GM06990 (cell line): ENCODE measurements around the gene INHA.

Source experiments
- DNase-seq: peaks from one replicate; pipeline ENCODE4 v3.0.0-alpha.2; 2011; ENCODE audit not compliant: insufficient read length; ENCODE audit errors: extremely low read depth
- H3K27me3 ChIP-seq: replicated peaks from 2 replicates; pipeline ENCODE4 v1.6.0; 2011; ENCODE audit warnings: low read length; ENCODE audit not compliant: control insufficient read depth, insufficient read depth
- H3K36me3 ChIP-seq: 2 replicates; pipeline ENCODE4 v1.5.1; 2011; ENCODE audit warnings: low read length; ENCODE audit not compliant: control insufficient read depth, insufficient read depth
- H3K4me3 ChIP-seq: replicated peaks from 2 replicates; pipeline ENCODE4 v1.5.1; 2011; ENCODE audit warnings: low read depth, mild to moderate bottlenecking, control low read depth, low read length
- TF ChIP-seq, protein P1 (sequence below): IDR thresholded peaks from 2 replicates; pipeline ENCODE4 v1.5.1; 2011; ENCODE audit warnings: low read length, control low read depth, mild to moderate bottlenecking, inconsistent platforms; ENCODE audit not compliant: insufficient read depth, poor library complexity, severe bottlenecking

The INHA gene

DNA sequence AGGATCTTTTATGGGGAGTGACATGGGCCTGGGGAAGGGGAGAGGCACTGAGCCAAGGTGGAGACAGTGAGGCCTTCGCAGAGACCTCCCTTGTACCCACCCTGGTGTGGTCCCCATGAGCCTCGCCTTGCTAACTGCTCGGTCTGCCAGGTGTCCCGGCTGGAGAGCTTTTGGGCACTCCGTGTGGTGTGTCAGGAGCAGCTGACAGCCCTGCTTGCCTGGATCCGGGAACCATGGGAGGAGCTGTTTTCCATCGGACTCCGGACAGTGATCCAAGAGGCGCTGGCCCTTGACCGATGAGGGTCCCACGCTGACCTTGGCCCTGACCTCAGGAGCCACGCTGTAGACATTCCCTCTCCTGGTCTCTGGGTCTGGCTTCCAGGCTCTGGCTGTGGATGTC, 43.8 kb downstream of the INHA start:
- no peak for DNase-seq
- H3K4me3 ChIP-seq, result no peak overlapping the region
- peaks cover 17% of the 10 kb centered on the region for H3K36me3 ChIP-seq
- TF ChIP-seq, protein P1, sequence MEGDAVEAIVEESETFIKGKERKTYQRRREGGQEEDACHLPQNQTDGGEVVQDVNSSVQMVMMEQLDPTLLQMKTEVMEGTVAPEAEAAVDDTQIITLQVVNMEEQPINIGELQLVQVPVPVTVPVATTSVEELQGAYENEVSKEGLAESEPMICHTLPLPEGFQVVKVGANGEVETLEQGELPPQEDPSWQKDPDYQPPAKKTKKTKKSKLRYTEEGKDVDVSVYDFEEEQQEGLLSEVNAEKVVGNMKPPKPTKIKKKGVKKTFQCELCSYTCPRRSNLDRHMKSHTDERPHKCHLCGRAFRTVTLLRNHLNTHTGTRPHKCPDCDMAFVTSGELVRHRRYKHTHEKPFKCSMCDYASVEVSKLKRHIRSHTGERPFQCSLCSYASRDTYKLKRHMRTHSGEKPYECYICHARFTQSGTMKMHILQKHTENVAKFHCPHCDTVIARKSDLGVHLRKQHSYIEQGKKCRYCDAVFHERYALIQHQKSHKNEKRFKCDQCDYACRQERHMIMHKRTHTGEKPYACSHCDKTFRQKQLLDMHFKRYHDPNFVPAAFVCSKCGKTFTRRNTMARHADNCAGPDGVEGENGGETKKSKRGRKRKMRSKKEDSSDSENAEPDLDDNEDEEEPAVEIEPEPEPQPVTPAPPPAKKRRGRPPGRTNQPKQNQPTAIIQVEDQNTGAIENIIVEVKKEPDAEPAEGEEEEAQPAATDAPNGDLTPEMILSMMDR, result no peak
- no peaks in the 10 kb centered on the region for H3K27me3 ChIP-seq

DNA sequence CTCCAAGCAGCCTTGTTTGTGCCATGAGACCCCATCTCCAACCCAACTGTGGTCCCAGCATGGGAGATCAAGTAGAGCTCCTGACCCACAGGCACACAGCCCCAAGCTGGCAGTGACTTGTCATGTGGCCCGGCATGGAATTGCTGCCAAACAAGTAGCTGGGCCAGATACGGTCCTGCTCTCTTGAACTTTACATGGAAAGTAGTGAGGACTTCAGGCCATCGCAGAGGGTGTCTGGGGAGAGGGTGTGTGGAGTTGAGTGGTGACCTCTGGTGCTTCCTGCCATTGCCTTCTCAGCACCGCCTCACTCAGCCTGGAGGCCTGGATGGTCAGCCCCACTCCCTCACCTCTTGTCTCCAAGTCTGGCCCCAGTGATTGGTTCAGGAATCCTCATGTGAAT, 44.4 kb downstream of the INHA start:
- H3K4me3 ChIP-seq, result no peak overlapping the region
- peaks cover 17% of the 10 kb centered on the region for H3K36me3 ChIP-seq
- DNase-seq, result no peak
- no peaks in the 10 kb centered on the region for H3K27me3 ChIP-seq
- TF ChIP-seq, protein P1, result no peak

DNA sequence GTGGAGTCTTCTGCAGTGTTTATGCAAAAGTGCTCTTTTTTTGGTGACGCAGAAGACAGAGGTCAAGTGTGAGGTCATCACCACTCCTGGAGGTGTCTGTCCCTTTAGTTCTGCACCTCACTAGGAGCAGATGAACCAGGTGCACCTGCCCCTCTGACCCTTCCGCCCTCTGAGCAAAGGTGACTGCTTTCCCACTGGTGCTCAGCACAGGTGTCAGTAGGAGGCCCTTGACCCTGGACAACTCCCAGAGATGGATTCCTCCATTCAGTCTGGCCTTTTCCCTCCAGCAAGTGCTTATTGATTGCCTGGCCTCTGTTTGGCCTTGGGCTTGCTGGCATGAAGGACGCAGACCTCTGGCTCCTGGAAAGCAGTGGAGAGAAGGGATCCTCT, 46.6 kb downstream of the INHA start:
- H3K36me3 ChIP-seq, result peaks cover 14% of the 10 kb centered on the region
- H3K4me3 ChIP-seq, result no peak overlapping the region
- no peaks in the 10 kb centered on the region for H3K27me3 ChIP-seq
- DNase-seq, result no peak
- TF ChIP-seq, protein P1, result no peak

DNA sequence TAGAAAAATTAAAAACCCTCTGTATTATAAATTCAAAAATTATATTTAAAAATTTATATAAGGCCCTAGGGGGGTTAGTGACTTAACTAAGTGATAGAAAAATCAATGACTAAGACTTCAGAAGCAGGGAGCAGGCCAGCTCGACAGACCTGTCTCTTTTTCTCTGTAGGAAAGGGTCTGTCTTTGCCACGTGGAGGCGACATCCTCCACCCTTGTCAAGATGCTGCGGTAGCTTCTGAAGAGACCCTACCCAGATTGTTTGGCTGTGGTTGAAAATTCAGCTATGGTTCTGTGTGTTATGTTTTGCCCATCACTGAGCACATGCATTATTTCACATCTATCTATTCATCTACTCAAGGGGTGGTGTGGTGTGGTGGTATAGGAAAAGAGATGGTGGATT, 47.1 kb downstream of the INHA start:
- DNase-seq, result no peak
- TF ChIP-seq, protein P1, result no peak
- H3K27me3 ChIP-seq, result no peaks in the 10 kb centered on the region
- H3K36me3 ChIP-seq, result peaks cover 9% of the 10 kb centered on the region
- H3K4me3 ChIP-seq, result no peak overlapping the region

GRCh38 chr2:219620546-219620945, 48.4 kb downstream of the INHA start:
- Histone ChIP-seq H3K27me3 (no peaks in the 10 kb centered on the region; the same call in 1 of the 2 replicates), H3K4me3 (no peak overlapping the region), H3K36me3 (peaks cover 4% of the 10 kb centered on the region; the same call in 1 of the 2 replicates)
- no peak for DNase-seq
- TF ChIP-seq, protein P1, result no peak

DNA sequence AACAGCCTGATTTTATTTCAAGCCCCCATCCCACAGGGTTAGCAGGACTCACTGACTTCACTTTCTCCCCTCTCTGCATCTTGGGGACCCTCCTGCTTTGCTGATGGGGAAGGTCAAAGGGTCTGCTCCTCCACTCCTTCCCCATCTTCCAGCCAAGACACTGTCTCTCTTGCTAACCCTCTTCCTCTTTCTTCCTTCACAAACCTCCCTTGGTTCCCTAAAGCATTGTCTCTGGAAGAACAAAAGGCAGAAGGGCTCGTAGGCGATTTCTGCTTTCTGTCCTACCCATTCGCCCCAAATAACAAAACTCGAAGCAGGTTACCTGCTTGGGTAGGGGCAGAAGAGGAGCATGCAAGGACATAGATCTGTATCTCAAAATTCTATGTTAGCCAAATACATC, 49.8 kb downstream of the INHA start:
- no peak overlapping the region for H3K4me3 ChIP-seq
- peaks cover 2% of the 10 kb centered on the region; the same call in 1 of the 2 replicates for H3K27me3 ChIP-seq
- no peaks in the 10 kb centered on the region for H3K36me3 ChIP-seq
- TF ChIP-seq, protein P1, result no peak
- DNase-seq, result no peak
